ENCODE results near the gene SLC29A1. TPM values are rescaled to one million over a fixed set of nuclear protein-coding genes. Genes with fewer than 3 reads are reported as not detected.
"Not testable (repeated sequence)": the region's sequence is repeated elsewhere in the genome, so short reads cannot be mapped to it uniquely, and the experiment has no call there.

The SLC29A1 gene
- total RNA-seq, 4 donors from 2014 or later = 101 to 281 (median 134) TPM

DNA sequence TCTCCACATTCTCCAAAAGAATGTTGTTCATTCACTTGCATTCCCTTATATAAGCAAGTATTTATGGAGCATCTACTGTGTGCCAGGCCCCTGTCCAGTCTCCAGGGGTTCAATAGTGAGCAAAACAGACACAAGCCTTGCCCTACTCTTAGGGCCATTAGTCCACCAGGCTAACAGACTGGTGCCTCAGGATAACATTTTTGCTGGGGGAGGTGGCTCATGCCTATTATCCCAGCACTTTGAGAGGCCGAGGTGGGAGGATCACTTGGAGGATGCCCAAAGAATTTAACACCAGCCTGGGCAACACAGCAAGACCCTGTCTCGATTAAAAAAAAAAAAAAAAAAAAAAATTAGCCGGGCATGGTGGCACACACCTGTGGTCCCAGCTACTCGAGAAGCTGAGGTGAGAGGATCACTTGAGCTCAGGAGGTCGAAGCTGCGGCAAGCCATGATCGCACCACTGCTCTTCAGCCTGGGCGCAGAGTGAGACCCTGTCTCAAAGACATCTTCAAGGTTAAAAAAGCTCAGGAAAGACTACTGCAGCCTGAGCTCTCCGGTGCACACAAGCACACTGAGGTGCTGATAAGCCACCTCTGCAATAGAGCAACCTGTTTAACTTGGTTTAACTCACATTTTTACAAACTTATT, 44.8 kb upstream of the SLC29A1 start:
- ATAC-seq = no peak

DNA sequence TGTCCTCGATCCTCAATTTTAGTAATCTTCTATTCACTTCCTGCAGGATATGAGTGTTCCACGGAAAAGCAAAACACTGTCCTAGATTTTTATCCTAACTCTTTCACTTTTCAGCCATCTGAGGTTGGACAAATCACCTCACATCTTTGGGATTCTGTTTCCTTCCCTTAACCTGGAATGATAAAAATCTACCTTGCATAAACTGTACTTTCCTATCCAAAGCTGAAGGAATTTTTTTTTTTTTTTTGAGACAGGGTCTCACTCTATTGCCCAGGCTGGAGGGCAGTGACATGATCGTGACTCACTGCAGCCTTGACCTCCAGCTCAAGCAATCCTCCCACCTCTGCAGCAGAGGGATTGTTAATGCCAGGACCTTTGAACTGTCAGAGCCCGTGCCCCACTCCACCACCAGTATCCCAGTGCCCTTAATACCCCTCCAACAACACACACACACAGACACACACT, 44.3 kb upstream of the SLC29A1 start:
- H3K36me3 ChIP-seq = no peaks in the 10 kb centered on the region
- H3K4me1 ChIP-seq = peaks cover 0 to 10% (median 0%) of the 10 kb centered on the region in 3 donors
- H3K4me3 ChIP-seq = no peak overlapping the region
- H3K27ac ChIP-seq = no peak overlapping the region
- WGBS, 2 donors (ENCODE audit: low coverage in 1 of 2) = 43 to 60% methylated on average over 2 of the region's 4 CpGs
- no peak for TF ChIP-seq POLR2AphosphoS5 (IDR thresholded peaks at IDR 0.05)
- TF ChIP-seq, protein P1, sequence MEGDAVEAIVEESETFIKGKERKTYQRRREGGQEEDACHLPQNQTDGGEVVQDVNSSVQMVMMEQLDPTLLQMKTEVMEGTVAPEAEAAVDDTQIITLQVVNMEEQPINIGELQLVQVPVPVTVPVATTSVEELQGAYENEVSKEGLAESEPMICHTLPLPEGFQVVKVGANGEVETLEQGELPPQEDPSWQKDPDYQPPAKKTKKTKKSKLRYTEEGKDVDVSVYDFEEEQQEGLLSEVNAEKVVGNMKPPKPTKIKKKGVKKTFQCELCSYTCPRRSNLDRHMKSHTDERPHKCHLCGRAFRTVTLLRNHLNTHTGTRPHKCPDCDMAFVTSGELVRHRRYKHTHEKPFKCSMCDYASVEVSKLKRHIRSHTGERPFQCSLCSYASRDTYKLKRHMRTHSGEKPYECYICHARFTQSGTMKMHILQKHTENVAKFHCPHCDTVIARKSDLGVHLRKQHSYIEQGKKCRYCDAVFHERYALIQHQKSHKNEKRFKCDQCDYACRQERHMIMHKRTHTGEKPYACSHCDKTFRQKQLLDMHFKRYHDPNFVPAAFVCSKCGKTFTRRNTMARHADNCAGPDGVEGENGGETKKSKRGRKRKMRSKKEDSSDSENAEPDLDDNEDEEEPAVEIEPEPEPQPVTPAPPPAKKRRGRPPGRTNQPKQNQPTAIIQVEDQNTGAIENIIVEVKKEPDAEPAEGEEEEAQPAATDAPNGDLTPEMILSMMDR (IDR thresholded peaks at IDR 0.05) = no peak
- no peak for TF ChIP-seq POLR2A (IDR thresholded peaks at IDR 0.05)
- TF ChIP-seq EP300 (IDR thresholded peaks at IDR 0.05) = no peak
- no peaks in the 10 kb centered on the region for H3K9me3 ChIP-seq
- no peaks in the 10 kb centered on the region for H3K27me3 ChIP-seq
- ATAC-seq = no peak

More for the DNA sequence above, 44.8 kb upstream of the SLC29A1 start:
- Histone ChIP-seq H3K36me3 (no peaks in the 10 kb centered on the region), H3K4me3 (no peak overlapping the region), H3K9me3 (no peaks in the 10 kb centered on the region), H3K4me1 (peaks cover 0 to 10% (median 0%) of the 10 kb centered on the region in 3 donors), H3K27me3 (no peaks in the 10 kb centered on the region), H3K27ac (no peak overlapping the region)
- TF ChIP-seq POLR2AphosphoS5 (IDR thresholded peaks at IDR 0.05) (no peak), EP300 (IDR thresholded peaks at IDR 0.05) (no peak), POLR2A (IDR thresholded peaks at IDR 0.05) (no peak)
- TF ChIP-seq, protein P1 (IDR thresholded peaks at IDR 0.05) = no peak
- WGBS, 2 donors (ENCODE audit: low coverage in 1 of 2) = 83 to 99% methylated on average over 7 of the region's 9 CpGs

DNA sequence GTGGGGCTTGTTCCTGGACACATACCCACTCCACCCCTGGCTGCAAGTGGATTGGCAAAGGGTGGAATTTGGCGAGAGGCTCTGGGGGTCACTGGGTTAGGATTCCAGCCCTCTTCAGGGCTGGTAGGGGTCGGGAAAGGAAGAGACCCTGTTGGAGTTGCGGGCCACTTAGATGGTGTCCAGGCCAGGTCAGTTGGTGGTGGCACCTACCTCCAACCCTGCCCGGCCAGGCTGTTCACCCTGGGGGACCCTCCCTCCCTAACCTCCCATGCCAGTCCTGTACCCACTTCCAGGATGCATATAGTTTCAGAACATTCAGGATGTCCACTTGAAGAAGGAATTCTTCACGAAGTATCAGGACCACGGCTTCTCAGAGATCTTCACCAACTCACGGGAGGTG, 43.7 kb upstream of the SLC29A1 start:
- Histone ChIP-seq H3K27me3 (no peaks in the 10 kb centered on the region), H3K4me3 (no peak overlapping the region), H3K27ac (no peak overlapping the region), H3K9me3 (no peaks in the 10 kb centered on the region), H3K36me3 (no peaks in the 10 kb centered on the region), H3K4me1 (peaks cover 0 to 10% (median 0%) of the 10 kb centered on the region in 3 donors)
- no peak for ATAC-seq
- WGBS, 2 donors (ENCODE audit: low coverage in 1 of 2) = 93% methylated on average over 4 of the region's 7 CpGs; no CpG with 5 or more reads in 1 of the 2 donors
- TF ChIP-seq EP300 (IDR thresholded peaks at IDR 0.05) = no peak
- no peak for TF ChIP-seq POLR2A (IDR thresholded peaks at IDR 0.05)
- TF ChIP-seq, protein P1 (IDR thresholded peaks at IDR 0.05) = no peak
- no peak for TF ChIP-seq POLR2AphosphoS5 (IDR thresholded peaks at IDR 0.05)

DNA sequence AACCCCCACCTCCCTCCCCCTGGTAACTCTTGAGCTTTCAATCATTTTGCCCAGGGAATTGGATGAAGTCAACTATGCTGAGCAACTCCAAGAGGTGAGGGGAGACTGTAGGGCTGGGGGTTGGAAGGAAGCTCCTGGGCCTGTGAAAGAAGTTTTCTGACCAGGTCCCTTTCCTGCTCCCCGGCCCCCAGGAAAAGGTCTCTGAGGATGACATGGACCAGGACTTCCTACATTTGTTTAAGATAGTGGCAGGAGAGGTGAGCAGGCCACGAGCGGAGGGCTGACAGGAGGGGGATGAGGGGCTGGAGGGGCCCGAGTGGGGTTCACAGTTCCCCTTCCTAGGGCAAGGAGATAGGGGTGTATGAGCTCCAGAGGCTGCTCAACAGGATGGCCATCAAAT, 43.0 kb upstream of the SLC29A1 start:
- ATAC-seq = no peak
- no peak for TF ChIP-seq EP300 (IDR thresholded peaks at IDR 0.05)
- peaks cover 0 to 10% (median 0%) of the 10 kb centered on the region in 3 donors for H3K4me1 ChIP-seq

DNA sequence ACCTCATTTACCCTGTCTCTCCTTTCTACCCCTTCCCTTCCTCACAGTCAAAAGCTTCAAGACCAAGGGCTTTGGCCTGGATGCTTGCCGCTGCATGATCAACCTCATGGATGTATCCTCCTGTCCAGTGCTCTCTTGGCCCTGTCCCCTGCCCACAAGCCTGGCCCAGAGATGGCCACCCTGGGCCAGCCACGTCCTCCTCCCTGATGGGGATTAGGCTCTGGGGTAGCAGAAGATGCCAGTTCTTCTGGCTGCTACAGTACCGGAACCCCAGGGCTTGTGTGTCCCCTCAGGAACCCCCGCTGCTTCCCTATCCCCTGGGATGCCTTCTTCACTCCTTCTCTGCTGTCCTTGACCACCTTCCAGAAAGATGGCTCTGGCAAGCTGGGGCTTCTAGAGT, 42.5 kb upstream of the SLC29A1 start:
- Histone ChIP-seq H3K27ac (no peak overlapping the region), H3K4me1 (peaks cover 0 to 10% (median 0%) of the 10 kb centered on the region in 3 donors), H3K9me3 (no peaks in the 10 kb centered on the region), H3K27me3 (no peaks in the 10 kb centered on the region), H3K36me3 (no peaks in the 10 kb centered on the region), H3K4me3 (no peak overlapping the region)
- TF ChIP-seq, protein P1 (IDR thresholded peaks at IDR 0.05) = no peak
- TF ChIP-seq POLR2AphosphoS5 (IDR thresholded peaks at IDR 0.05) (no peak), POLR2A (IDR thresholded peaks at IDR 0.05) (no peak), EP300 (IDR thresholded peaks at IDR 0.05) (no peak)
- ATAC-seq = no peak
- 96% methylated on average over 3 of the region's 4 CpGs; no CpG with 5 or more reads in 1 of the 2 donors for WGBS, 2 donors (ENCODE audit: low coverage in 1 of 2)

More for the DNA sequence above, 43.0 kb upstream of the SLC29A1 start:
- Histone ChIP-seq H3K27ac (no peak overlapping the region), H3K36me3 (no peaks in the 10 kb centered on the region), H3K4me3 (no peak overlapping the region), H3K9me3 (no peaks in the 10 kb centered on the region), H3K27me3 (no peaks in the 10 kb centered on the region)
- WGBS, 2 donors (ENCODE audit: low coverage in 1 of 2) = 75% methylated on average over 3 of the region's 4 CpGs; no CpG with 5 or more reads in 1 of the 2 donors

DNA sequence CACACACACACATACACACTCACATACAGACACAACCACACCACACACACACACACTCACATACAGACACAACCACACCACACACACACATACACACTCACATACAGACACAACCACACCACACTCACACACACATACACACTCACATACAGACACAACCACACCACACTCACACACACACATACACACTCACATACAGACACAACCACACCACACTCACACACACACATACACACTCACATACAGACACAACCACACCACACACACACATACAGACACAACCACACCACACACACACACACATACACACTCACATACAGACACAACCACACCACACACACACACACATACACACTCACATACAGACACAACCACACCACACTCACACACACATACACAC, 41.6 kb upstream of the SLC29A1 start:
- H3K36me3 ChIP-seq, ATAC-seq, H3K4me3 ChIP-seq: not testable (repeated sequence)

More for the DNA sequence above, 41.6 kb upstream of the SLC29A1 start:
- H3K27ac ChIP-seq, H3K27me3 ChIP-seq, H3K9me3 ChIP-seq: not testable (repeated sequence)
- peaks cover 0 to 10% (median 0%) of the 10 kb centered on the region in 3 donors for H3K4me1 ChIP-seq
